Measurements from ENCODE around the gene SLC14A1.

DNA sequence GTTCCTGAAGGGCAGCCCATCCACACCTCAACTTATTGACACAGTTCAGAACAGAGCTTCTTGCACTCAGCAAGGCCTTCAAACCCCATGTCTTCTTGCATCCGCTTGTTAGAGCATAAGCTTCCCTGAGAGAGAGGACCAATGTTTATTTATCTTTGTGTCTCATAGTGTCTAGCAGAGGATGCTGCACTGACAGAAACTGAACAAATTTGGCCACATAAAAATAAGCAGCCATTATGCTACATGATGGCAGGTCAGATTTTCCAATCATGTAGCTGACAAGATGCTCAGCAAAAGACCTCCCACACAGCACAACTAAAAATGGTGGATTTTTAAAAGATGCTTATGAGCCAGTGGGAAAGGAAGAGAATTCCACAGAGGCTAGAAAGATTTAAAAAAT, 63.4 kb downstream of the SLC14A1 start:
- TF ChIP-seq POLR2A (IDR thresholded peaks at IDR 0.05; ENCODE audit: control extremely low read depth in 1 of 2, low read depth in 2 of 2, low read length in 2 of 2): no peak
- TF ChIP-seq SIRT6 (IDR thresholded peaks at IDR 0.05; ENCODE audit: low read length): no peak
- TF ChIP-seq EP300 (IDR thresholded peaks at IDR 0.05; ENCODE audit: borderline replicate concordance in 1 of 2, low read depth in 2 of 2, low read length in 2 of 2): no peak
- no peak for TF ChIP-seq HDAC6 (IDR thresholded peaks at IDR 0.05; ENCODE audit: low read depth, low read length)
- TF ChIP-seq CHD2 (IDR thresholded peaks at IDR 0.05; ENCODE audit: low read length): no peak
